Measurements from ENCODE around the gene LRP5. TPM values are rescaled to one million over a fixed set of nuclear protein-coding genes. Genes with fewer than 3 reads are reported as not detected.
A peak's percentile ranks its signal among the peaks of the same experiment; 100 is the strongest.

Gene LRP5
- total and polyA plus RNA-seq, 3 donors from 2014 or later, result 15.7 to 21.3 (median 20.6) TPM

DNA sequence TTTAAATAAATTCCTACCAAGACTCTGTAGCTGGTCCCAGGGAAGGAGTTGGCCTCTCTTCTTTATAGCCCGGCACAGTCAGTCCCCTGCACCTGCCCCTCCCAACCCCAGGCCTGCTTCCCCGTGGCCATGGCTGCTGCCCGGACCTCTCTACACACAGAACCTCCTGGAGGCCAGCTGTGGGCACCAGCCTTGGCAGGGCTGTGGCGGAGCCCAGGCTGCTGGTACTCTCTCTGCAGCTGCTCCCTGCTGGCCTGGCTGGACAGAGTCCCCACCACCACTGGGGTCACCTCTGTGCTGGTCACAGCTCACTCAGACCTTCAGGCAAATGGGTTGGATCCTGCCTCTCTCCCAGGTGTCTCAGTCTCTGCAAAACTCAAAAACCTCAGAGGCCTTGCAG lies 69.3 kb downstream of the LRP5 start:
- Histone ChIP-seq H3K27ac (peak overlapping the region in 1 of 2 donors; percentile 57), H3K9me3 (no peaks in the 10 kb centered on the region), H3K4me1 (peaks cover 12% of the 10 kb centered on the region), H3K4me3 (no peak overlapping the region), H3K27me3 (no peaks in the 10 kb centered on the region), H3K36me3 (ENCODE audit: low read depth, missing control alignments) (no peaks in the 10 kb centered on the region)
- TF ChIP-seq POLR2A (IDR thresholded peaks at IDR 0.05), result no peak
- TF ChIP-seq, protein P1, sequence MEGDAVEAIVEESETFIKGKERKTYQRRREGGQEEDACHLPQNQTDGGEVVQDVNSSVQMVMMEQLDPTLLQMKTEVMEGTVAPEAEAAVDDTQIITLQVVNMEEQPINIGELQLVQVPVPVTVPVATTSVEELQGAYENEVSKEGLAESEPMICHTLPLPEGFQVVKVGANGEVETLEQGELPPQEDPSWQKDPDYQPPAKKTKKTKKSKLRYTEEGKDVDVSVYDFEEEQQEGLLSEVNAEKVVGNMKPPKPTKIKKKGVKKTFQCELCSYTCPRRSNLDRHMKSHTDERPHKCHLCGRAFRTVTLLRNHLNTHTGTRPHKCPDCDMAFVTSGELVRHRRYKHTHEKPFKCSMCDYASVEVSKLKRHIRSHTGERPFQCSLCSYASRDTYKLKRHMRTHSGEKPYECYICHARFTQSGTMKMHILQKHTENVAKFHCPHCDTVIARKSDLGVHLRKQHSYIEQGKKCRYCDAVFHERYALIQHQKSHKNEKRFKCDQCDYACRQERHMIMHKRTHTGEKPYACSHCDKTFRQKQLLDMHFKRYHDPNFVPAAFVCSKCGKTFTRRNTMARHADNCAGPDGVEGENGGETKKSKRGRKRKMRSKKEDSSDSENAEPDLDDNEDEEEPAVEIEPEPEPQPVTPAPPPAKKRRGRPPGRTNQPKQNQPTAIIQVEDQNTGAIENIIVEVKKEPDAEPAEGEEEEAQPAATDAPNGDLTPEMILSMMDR (IDR thresholded peaks at IDR 0.05), result no peak
- 37 to 40% methylated on average over 2 to 4 of the region's 4 CpGs for WGBS, 2 donors
- no peak for DNase-seq
- intact Hi-C loops (cut with DNase I; ENCODE audit: low total_unique reads), result no loop called here

DNA sequence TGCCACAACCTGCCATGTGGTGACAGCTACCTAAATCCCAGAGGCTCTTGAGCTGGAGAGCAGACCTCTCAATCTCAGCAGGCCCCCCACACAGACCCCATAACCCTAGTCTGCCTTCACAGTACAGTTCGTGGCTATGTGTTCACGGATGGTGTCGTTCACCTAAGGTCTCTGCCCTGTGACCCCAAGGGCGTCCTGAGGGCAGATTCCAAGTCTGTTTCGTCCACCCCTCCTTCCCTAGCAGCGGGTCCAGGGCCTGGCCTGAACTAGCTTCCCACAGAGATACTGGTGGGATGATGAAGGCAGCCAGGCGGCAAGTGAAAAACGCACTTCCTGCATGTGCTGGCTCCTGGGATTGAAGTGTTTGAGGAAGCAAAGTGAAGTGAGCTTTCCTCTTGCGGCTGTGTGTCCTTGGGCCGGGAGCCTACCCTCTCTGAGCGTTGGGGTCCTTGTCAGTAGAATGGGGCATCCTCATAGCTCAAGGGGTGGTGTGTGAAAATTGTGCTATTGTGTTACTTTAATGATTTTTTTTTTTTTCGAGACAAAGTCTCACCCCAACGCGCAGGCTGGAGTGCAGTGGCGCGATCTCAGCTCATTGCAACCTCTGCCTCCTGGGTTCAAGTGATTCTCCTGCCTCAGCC lies 70.1 kb downstream of the LRP5 start:
- Histone ChIP-seq H3K27ac (no peak overlapping the region), H3K4me1 (peaks cover 12% of the 10 kb centered on the region), H3K9me3 (no peaks in the 10 kb centered on the region), H3K4me3 (no peak overlapping the region), H3K27me3 (no peaks in the 10 kb centered on the region), H3K36me3 (ENCODE audit: low read depth, missing control alignments) (no peaks in the 10 kb centered on the region)
- DNase-seq, result no peak
- 85 to 92% methylated on average over 13 to 16 of the region's 16 CpGs for WGBS, 2 donors
- intact Hi-C loops (cut with DNase I; ENCODE audit: low total_unique reads), result no loop called here
- TF ChIP-seq POLR2A (IDR thresholded peaks at IDR 0.05), result no peak
- TF ChIP-seq, protein P1 (IDR thresholded peaks at IDR 0.05), result no peak

DNA sequence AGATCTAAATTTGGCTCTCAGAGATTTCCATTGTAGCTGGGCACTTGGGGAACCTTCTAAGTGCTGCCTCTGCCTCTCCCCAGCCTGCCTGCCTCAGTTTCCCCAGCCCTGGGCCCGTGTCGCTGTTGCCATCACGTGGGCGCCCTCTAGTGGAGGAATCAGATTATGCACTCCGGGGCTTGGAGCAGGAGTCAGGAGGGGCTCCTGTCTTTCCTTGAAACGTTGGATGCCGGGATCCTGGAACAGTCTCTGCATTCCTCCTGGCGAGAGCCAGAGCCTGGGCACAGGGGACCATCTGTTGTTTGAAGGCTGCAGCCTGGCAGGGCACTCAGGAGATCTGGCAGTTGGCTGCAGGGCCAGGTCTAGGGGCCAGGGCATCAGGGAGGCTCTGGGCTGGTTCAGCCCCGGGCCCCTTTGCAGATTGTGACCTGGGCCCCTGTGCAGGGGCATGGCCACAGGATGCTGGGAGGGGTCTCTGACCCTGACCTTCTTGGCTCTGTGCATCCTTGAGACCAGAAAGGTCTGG lies 71.6 kb downstream of the LRP5 start:
- Histone ChIP-seq H3K4me3 (no peak overlapping the region), H3K36me3 (ENCODE audit: low read depth, missing control alignments) (no peaks in the 10 kb centered on the region), H3K9me3 (no peaks in the 10 kb centered on the region), H3K27ac (no peak overlapping the region), H3K4me1 (peaks cover 12% of the 10 kb centered on the region), H3K27me3 (no peaks in the 10 kb centered on the region)
- no peak for TF ChIP-seq POLR2A (IDR thresholded peaks at IDR 0.05)
- TF ChIP-seq, protein P1 (IDR thresholded peaks at IDR 0.05), result peak; percentile 69 to 94 (median 69)
- DNase-seq, result peak; percentile 83
- intact Hi-C loops (cut with DNase I; ENCODE audit: low total_unique reads), result no loop called here
- WGBS, 2 donors, result 29% methylated on average over 9 of the region's 9 CpGs; no CpG with 5 or more reads in 1 of the 2 donors

DNA sequence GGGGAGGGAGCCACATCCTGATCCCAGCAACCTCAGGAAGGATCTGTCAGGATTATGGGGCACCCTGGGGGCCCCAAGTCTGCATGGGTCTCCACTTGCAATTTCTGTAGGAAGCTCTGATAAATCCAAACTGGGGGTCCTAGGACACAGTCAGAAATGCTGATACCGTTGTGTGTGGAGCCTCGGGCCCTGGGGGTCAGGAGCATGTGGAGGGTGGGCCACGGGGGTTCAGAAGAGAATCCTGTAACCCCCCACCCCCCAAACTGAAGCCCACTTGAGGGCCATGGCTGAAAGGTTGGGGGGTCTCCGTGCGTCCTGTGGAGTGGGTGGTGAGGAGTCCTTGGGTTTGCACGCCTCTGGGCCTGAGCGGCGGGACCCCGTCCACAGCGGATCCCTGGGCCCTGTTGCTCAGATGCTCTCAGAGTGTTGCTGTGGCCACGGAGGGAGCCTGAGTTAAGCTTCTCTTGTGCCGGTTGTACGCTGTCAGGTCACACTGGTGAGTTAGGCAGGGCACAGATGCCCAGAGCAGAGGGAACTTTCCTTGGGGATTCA lies 72.2 kb downstream of the LRP5 start:
- WGBS, 2 donors, result 93 to 97% methylated on average over 12 to 13 of the region's 13 CpGs
- H3K36me3 ChIP-seq (ENCODE audit: low read depth, missing control alignments), result no peaks in the 10 kb centered on the region
- no peaks in the 10 kb centered on the region for H3K9me3 ChIP-seq
- H3K27ac ChIP-seq, result no peak overlapping the region
- no peak overlapping the region for H3K4me3 ChIP-seq
- no peaks in the 10 kb centered on the region for H3K27me3 ChIP-seq
- TF ChIP-seq, protein P1 (IDR thresholded peaks at IDR 0.05), result no peak
- no peak for TF ChIP-seq POLR2A (IDR thresholded peaks at IDR 0.05)
- H3K4me1 ChIP-seq, result peaks cover 12% of the 10 kb centered on the region
- intact Hi-C loops (cut with DNase I; ENCODE audit: low total_unique reads), result no loop called here
- no peak for DNase-seq

All from testis (tissue), 3 donors.